Stimulated activated CD8-positive, alpha-beta memory T cell treated with anti-CD3 and anti-CD28 coated beads, Interleukin-4, amount 100 ng/mL, for 1 hour (primary cell): ENCODE results near the gene C2orf68.
"Not testable (repeated sequence)": the region's sequence is repeated elsewhere in the genome, so short reads cannot be mapped to it uniquely, and the experiment has no call there.

ENCODE experiments used
- DNase-seq, 2 donors: peaks; one replicate each; pipeline ENCODE4 v3.0.0-alpha.2; 2020; ENCODE audit warnings: low read depth in 2 of 2, low spot score in 1 of 2

The C2orf68 gene, protein sequence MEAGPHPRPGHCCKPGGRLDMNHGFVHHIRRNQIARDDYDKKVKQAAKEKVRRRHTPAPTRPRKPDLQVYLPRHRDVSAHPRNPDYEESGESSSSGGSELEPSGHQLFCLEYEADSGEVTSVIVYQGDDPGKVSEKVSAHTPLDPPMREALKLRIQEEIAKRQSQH

DNA sequence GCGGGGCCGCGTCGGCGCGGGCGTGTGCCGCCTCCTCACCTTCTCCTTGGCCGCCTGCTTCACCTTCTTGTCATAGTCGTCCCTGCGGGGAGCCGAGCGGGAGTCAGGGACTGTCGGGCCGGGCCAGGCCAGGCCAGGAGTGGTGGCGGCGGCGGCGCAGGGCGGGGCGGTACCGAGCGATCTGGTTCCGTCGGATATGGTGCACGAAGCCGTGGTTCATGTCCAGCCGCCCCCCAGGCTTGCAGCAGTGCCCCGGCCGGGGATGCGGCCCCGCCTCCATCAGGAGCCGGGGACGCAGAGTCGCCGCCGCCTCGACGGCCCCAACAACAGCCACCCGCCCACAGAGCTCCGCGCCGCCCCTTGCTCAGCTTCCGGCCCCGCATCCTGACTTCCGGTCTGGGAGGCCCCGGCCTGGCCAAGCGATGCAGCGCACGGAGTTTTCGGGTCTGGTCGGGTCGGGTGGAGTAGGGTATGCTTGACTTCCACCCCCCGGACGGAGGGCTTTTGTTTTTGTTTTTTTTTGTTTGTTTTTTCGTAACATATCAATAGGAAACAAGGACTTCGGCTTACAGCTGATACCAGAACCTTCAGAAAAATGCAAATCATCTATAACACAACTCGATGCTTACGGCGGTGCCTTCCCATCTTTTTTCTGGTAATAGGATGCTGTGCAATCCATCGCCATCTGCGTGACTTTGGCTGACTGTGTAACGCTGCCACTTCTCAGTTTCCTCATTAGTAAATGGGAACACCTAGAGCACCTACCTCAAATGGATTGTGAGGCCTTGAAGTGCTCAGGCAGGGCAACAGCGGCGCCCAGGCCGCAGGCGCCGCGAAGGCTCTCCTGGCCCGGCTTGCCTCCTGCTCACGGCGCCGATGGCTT, at the start of gene C2orf68:
Gene C2orf68, minus strand, starts transcription at position 362 of the 883 bp plus-strand sequence. Its CDS starts 82 bp downstream, at position 280.
- peak; percentile 55 to 70 for DNase-seq

DNA sequence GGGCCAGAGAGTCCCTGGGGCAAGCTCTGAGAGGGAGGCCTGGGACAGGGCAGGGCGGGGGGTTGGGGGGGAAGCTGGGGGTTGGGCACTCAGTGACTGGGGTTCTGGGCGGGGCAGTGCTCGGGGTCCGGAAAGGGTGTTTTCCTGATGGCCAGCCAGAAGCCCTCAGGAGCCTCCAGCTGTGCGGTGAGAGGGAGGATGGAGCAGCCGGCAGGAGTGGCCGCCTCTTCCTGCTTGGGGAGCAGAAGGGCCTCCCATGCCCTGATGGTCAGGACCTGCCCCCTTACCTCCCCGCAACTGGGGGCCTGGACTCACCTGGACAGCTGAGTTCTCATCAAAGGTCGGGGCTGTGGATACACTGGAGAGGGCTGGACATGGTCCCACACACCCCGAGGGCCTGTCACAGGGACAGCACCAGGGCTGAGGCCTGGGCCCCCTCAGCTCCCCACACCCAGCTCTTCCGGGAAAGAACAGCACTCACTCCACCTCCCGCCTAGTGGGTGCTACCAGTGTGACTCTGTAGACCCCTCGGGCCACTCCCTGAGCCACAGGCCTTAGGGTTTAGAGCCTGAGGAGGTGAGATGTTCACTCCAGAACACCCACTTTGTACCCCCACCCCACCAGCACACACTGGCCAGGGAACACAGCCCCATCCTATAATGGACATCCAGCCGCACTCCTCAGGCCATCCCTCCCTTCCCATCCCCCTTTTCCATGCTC, 49.4 kb upstream of the C2orf68 start:
- DNase-seq: no peak

DNA sequence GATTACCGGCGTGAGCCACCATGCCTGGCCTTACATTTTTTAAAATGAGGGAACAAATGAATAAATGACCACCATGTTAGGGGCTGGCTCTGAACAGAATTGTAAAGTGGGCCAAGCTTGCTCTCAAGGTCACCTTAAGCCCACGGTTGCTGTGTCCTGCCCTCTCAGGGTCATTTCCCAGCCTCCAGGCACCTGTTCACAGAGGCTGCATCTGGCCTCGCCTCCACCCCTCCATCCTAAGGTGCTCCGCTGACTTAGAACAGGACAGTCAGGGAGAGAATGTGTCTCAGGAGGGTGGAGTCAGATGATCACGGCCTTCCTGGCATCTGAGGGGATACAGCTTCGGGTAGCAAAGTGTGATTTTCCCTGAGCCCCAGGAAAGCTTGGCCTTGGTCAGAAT, 48.9 kb upstream of the C2orf68 start:
- no peak for DNase-seq

DNA sequence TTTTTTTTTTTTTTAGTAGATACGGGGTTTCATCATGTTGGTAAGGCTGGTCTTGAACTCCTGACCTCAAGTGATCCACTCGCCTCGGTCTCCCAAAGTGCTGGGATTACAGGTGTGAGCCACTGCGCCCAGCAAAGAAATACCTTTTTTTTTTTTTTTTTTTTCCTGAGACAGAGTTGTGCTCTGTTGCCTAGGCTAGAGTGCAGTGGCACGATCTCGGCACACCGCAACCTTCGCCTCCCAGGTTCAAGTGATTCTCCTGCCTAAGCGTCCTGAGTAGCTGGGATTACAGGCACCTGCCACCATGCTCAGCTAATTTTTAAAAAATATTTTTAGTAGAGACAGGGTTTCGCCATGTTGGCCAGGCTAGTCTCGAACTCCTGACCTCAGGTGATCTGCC, 48.4 kb upstream of the C2orf68 start:
- not testable (repeated sequence) for DNase-seq

DNA sequence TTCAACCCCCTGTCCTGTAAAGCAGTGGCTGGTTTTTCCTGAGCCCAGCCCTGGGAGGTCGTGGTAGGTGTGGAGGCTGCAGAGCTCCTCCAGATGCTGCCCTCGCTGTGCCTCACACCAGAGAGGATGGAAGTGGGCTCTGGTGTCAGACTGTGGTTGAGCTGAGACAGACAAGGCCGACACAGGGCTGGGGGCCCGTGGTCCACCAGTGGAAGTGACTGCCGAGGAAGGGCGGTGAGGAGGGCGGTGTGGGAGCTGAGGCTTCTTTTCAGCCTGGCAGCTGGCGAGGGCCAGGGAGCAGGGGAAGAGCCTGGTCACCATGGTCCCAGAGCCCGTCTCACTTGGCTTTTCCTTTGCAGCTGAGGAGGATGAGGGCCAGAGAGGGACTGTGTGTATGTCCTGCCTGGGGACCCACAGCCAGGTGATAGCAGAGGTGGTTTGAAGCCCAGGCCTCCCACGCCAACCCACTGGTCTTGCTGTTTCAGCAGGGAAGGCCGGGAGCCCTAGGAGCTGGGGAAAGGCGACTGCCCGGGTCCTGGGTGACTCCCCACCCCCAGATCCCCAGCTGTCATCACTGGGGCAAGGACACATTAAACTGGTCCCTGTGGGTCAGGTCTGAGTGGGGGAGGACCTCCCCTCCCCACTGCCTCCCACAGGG, 47.6 kb upstream of the C2orf68 start:
- DNase-seq: no peak

DNA sequence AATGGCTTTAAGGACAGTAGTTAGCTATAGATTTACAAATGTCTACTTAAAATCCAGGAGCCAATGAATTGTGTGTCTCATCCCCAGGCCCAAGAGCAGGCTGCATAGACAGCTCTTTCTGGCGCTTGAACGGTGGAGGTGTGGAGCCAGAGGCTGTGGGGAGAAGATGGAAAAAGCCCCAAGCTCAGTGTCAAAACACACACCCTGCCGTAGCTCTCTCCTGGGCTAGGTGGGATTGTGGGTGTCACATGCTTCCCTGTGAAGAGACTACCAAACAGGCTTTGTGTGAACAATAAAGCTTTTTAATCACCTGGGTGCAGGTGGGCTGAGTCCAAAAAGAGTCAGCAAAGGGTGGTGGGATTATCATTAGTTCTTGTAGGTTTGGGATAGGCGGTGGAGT, 45.5 kb upstream of the C2orf68 start:
- not testable (repeated sequence) for DNase-seq

DNA sequence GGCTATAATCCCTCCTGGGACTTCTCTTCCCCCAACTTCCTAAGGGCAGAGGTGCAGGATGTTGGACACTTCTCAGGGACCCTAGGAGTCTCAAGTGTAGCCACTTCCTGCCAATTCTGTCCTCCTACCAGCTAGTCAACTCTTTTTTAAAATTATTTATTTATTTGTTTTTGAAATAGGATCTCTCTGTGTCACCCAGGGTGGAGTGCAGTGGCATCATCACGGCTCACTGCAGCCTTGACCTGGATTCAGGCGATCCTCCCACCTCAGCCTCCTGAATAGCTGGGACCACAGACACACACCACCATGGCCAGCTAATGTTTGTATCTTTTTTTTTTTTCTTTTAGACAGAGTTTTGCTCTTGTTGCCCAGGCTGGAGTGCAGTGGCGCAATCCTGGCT, 44.6 kb upstream of the C2orf68 start:
- DNase-seq: no peak

DNA sequence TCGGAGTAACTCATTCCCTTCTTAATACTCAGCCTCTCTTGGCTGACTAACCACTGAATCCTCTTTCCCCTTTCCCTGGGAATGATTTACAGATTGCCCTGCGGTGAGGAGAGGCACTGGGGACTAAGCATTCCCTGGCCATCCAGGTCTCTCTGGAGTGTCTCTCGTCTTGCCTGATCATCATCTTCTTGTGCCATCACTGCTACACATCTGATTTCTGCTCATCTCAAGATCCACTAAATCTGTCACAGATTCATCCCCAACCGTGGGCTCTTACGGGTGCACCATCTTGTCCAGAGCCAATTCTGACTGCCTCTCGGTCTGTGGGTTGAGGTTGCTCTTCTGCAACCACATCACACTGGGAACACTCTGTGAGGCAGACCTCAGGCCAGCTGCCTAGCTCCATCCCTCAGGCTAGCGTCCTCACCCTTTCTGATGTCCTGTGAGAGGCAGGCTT, 44.1 kb upstream of the C2orf68 start:
- no peak for DNase-seq

DNA sequence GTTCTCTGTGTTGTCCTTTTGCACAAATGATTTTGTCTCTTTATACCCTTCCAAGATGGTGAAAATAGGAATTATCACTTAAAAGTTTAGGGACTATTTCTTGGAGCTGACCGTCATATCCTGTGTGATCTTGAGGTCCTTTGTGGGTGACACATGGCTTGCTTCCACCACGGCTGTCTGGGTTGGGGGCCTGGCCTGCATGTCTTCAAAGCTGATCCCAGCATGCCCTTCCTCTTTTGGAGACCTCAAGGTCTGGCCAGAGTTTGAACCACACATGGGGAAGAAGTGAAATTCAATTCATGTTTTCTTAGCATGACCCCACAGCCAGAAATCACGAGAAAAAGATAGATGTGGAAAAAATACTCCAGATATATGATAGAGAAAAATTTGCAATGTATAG, 42.1 kb upstream of the C2orf68 start:
- DNase-seq: no peak

DNA sequence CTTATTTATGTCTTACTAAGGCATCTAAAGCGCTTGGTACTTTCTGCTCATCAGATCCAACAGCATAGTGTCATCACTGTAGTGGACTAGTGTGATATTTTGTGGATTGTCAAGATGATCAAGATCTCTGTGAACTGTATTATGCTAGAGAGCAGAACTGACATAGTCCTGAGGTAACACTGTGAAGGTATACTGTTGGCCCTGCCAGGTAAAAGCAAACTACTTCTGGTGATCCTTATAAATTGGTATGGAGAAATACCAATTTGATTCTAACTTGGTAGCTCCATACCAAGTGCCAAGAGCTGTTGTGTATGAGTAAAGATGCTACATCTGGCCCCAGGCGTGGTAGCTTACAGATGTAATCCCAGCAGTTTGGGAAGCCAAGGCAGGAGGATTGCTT, 40.2 kb upstream of the C2orf68 start:
- no peak for DNase-seq

DNA sequence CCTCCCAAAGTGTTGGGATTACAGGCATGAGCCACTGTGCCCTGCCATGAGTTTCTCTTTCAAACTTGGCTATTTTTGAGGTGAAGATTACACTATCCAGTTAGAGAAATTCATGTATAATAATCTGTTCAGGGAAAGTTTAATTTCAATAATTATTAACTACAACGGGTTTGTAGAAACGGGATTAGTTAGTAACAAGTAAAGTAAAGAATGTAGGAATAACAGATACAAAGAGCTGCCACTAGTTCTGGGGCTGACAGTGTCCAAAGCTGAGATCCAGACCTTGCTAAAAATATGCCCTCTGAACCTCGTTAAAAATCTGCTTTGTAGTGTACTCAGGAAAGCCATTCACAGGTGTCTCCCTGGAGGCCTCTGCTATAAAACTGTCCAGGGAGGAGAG, 39.2 kb upstream of the C2orf68 start:
- no peak for DNase-seq

DNA sequence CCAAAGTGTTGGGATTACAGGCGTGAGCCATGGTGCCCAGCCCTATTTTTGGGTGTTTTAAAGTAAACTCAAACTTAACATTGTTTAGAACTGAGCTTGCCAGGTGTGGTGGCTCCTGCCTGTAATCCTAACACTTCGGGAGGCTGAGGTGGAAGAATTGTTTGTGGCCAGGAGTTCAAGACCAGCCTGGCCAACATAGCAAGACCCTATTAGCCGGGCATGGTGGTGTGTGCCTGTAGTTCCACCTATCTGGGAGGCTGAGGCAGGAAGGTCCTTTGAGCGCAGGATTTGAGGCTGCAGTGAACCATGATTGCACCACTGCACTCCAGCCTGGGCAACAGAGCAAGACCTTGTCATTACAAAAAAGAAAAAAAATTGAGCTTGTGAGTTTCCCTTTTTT, 38.6 kb upstream of the C2orf68 start:
- DNase-seq: no peak

DNA sequence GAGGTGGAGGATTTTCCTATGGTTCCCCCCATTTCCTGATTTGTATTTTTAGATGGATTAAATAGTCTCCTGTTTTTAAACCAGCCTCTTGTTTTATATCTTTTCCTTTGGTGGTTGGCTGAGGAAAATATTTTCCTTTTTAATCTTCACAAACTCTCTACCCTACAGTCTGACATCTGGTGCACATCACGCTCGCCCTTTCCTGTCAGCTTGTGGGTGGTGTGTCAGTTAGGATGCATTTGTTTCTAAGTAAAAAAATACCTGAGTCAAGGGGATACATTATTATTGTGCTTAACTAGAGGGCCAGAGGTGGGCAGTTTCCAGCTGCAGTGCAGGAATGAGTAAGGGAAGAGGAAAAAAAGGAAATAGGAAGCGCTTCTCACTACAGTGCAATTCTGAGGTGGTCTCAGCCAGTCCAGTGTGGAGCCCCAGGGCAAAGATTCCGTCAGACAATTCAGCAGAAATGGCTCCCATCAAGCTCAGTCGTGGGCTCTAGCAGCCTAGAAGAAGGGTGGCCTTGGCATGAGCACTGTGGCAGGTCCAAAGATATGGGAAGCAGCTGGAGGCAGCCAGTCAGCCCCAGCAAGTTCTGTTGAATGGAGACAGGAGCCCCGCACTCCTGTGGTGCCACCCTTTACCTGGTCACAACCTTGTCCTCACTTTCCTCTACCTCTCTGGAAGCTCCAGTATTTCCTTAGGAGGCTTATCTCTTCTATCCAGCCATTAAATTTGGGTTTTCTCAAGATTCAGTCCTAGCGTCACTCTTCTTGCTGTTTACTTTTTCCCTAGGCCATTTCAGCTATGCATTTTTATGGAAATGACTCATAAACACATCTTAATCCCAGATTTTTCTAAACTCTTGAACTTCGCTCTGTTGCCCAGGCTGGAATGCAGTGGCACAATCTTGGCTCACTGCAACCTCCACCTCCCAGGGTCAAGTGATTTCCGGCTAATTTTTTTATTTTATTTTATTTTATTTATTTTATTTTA, 37.6 kb upstream of the C2orf68 start:
- no peak for DNase-seq

DNA sequence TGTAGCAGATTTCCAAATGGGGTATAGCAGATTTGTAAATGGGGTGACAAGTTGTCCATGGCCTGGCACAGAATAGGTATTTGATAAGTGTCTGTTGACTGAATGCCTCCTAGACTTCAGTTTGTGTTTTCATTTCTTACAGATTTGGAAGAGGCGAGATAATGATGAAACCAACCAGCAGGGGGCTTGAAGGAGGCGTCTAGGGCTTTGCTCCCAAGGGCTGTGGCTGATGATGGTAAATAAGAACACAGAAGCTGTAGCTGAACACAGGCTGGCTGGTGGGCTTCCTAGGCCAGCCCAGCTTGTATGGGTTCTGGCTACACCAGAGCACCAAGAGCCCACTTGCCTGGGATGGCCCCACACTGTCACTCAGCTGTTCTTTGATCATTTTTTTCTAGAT, 36.8 kb upstream of the C2orf68 start:
- DNase-seq: no peak

DNA sequence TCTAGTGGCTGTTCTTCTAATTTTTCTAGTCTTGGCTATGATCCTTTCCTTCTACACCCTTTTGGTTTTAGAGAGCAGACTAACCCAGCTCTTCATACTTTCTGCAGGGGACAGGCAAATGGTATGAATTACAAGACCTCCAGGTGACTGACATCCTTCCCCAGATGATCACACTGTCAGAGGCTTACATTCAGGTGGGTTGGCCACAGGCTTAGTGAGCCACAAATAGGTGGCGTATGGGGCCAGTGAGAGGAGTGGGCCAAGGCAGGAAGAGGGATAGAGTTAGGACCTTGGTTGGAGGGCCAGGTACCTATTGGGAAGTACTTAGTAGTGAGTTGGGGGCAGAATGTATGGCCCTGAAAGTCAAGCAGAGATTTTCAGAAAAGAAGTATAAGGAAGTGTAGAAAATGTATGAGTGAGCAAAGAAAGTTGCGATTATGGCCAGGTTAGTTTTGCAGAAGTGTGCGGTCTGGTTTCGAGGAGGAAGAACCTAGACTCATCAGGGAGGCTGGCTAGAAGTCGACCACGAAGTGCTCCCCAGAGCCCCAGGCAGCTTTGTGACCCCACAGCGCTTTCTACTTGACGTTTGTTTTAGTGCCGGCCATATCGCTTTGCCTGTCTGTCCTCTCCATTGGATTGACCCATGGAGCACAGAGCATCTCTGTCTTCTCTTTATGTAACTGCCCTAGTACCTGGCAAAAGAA, 36.1 kb upstream of the C2orf68 start:
- DNase-seq: no peak

DNA sequence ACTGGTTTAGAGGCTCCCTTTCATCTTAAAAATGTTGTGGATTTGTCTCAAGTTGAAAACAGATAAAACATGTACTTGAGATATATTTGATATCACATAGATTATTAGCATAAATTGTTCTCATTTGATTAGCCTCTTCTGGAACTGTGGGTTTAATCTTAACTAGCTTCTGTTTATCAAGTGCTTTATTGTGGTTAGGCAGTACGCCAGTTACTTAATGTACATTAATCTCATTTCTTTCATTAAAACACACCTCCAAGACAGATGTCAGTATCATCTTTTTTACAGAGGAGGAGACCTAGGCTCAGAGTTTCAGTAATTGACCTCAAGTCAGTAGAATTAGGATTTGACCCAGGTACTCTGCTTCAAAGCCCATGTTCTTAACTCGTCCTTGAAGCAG, 34.3 kb upstream of the C2orf68 start:
- DNase-seq: no peak

DNA sequence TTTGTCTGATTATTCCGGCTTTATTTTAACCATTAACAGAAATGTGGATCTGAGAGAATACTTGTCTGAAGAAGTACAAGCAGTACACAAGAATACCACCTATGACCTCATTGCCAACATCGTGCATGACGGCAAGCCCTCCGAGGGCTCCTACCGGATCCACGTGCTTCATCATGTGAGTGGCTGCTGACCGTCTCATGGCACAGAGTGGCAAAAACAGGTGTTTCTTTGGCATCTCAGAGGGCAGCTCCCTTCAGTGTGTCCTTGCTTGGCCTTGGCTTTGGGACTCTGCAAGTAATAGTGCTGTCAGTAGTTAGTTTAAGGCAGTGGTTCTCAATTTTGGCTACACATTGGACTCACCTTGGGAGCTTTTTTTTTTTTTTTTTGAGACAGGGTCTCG, 33.0 kb upstream of the C2orf68 start:
- DNase-seq: no peak

DNA sequence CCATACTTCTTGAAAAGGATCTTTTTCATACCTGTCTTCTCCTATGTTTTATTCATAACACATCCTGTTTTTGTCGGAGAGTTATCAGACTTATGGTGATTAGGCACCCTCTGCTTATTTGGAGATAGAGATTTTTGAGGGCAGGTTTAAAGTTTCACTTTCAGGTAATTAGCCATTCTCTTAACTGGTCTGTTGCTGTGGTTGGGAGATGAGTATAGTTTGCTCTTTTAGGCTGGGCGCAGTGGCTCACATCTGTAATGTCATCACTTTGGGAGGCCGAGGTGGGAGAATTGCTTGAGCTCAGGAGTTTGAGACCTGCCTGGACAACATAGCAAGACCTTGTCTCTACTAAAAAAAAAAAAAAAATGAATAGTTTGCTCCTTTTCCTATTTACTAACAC, 30.9 kb upstream of the C2orf68 start:
- DNase-seq: no peak

DNA sequence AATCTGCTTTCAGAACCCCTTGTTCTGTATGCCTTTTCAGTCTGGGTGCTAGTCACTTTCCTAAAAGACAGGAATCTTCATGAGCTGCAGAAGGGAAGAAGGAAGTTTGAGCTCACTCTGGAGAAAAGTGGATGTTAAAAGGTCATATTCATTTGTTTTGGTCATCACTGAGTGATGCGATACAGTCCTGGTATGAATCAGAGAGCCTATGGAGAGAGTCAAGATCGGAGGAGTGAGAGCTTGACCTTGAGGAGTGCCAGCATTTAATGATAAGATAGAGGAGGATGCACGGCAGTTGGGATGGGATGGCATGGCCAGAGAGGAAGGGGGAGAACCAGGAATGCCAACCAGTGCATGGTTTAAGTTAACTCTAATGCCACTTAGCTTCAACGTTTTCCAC, 23.8 kb upstream of the C2orf68 start:
- DNase-seq: no peak

DNA sequence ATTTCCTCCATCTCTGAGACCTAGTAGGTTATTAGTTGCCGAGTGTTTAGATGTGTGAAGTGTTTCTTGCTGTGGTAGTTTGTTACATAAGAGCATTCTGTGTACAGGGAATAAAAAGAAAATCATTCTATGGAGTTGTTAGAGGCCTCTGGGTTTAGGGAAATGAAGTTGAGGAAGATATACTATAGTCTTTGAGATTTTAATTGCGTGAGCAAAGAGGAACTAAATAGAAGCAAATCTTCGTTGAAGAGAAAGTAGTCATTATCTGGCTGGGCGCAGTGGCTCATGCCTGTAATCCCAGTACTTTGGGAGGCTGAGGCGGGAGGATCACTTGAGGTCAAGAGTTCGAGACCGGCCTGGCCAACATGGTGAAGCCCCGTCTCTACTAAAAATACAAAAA, 23.1 kb upstream of the C2orf68 start:
- no peak for DNase-seq
